HEK293T (cell line): ENCODE data around the gene SURF4.

Experiments used
- ARNT ChIP-seq: fragments of 450-650 bp; IDR thresholded peaks from 2 replicates; pipeline ENCODE4 v1.6.1; 2017; ENCODE audit warnings: mild to moderate bottlenecking
- BHLHE40 ChIP-seq: fragments of 450-650 bp; IDR thresholded peaks from 2 replicates; pipeline ENCODE4 v1.6.1; 2016; ENCODE audit warnings: mild to moderate bottlenecking, moderate library complexity, borderline replicate concordance
- CTBP1 ChIP-seq: fragments of 450-650 bp; IDR thresholded peaks from 2 replicates; pipeline ENCODE4 v1.6.1; 2016; ENCODE audit warnings: borderline replicate concordance
- FOXA1 ChIP-seq: fragments of 450-650 bp; IDR thresholded peaks from 2 replicates; pipeline ENCODE4 v1.6.1; 2016; ENCODE audit warnings: mild to moderate bottlenecking
- FOXK2 ChIP-seq: fragments of 450-650 bp; IDR thresholded peaks from 2 replicates; pipeline ENCODE4 v1.6.1; 2016; ENCODE audit warnings: mild to moderate bottlenecking
- NFRKB ChIP-seq: fragments of 450-650 bp; IDR thresholded peaks from 2 replicates; pipeline ENCODE4 v1.6.1; 2016; ENCODE audit warnings: mild to moderate bottlenecking, moderate library complexity
- SUZ12 ChIP-seq: fragments of 450-650 bp; IDR thresholded peaks from 2 replicates; pipeline ENCODE4 v1.6.1; 2016; ENCODE audit warnings: mild to moderate bottlenecking
- TARDBP ChIP-seq: fragments of 450-650 bp; IDR thresholded peaks from 2 replicates; pipeline ENCODE4 v1.6.1; 2016

- TF ChIP-seq TARDBP (no peak), CTBP1 (no peak), FOXA1 (no peak), BHLHE40 (no peak), ARNT (no peak), NFRKB (no peak), SUZ12 (no peak), FOXK2 (no peak)
These were observed 44.5 kb upstream of the SURF4 start for GRCh38 chr9:133420392-133420827.
